GM12872 (cell line): ENCODE data around the gene PPIE.
A peak's percentile ranks its signal among the peaks of the same experiment; 100 is the strongest.

Experiments
- TF ChIP-seq, protein P1 (sequence below): IDR thresholded peaks from 3 replicates; pipeline ENCODE4 v1.5.1; 2011; ENCODE audit warnings: low read depth, mild to moderate bottlenecking, low read length, moderate library complexity; ENCODE audit not compliant: insufficient read depth

Gene PPIE

DNA sequence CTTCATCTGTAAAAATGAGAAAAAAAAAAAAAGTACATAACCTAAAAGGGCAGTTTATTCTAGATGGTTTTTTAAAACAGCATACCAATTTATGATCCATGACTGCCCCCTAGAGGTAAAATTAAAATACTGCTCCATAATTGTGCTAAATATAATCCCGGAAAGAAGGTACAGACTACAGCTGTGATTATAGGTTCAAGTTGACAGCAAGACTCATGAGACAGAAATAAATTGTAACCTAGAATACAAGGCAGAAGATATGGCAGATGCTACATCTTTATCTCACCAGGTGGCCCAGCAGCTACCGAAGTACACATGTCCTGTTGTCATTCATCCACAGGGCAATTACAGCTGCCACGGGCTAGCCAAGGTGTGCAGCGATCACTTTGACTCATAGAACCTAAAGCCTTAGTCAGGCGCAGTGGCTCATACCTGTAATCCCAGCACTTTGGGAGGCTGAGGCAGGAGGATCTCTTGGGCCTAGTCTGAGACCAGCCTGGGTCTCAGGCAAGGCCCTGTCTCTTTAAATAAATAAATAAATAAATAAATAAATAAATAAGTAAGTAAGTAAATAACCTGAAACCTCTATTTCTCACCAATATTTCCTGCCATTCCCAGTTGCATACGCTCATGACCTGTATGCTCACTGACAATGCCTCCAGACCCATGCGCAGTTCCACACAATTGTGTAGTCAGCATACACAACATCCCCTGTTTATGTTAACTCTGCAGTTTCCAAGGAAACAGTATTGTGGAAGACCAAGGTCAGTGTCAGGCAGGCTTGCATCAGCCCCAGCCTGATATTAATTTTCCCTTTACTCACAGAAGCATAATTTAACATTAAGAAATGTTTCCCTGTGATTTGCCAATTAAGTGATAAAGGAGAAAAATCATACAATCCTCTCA, 18.3 kb upstream of the PPIE start:
- TF ChIP-seq, protein P1, sequence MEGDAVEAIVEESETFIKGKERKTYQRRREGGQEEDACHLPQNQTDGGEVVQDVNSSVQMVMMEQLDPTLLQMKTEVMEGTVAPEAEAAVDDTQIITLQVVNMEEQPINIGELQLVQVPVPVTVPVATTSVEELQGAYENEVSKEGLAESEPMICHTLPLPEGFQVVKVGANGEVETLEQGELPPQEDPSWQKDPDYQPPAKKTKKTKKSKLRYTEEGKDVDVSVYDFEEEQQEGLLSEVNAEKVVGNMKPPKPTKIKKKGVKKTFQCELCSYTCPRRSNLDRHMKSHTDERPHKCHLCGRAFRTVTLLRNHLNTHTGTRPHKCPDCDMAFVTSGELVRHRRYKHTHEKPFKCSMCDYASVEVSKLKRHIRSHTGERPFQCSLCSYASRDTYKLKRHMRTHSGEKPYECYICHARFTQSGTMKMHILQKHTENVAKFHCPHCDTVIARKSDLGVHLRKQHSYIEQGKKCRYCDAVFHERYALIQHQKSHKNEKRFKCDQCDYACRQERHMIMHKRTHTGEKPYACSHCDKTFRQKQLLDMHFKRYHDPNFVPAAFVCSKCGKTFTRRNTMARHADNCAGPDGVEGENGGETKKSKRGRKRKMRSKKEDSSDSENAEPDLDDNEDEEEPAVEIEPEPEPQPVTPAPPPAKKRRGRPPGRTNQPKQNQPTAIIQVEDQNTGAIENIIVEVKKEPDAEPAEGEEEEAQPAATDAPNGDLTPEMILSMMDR, result peak; percentile 44; the same call in 1 of the 3 replicates

DNA sequence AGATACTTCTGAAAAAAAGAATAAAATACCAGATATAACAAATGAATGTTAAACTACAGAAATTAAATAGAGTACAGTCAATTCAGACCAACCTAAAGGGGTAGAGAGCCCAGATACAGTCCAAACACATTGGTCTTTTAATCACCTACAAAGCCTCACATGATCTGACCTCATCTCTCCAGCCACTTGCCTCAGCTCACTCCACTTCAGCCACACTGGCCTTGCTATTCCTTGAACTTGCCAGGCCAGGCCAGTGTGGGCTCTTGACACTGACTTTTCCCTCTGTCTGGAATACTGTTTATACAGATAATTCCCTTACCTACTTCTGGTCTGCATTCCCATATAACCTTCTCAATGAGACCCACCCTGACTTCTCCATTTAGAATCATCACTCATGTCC, 17.0 kb upstream of the PPIE start:
- TF ChIP-seq, protein P1, result no peak

DNA sequence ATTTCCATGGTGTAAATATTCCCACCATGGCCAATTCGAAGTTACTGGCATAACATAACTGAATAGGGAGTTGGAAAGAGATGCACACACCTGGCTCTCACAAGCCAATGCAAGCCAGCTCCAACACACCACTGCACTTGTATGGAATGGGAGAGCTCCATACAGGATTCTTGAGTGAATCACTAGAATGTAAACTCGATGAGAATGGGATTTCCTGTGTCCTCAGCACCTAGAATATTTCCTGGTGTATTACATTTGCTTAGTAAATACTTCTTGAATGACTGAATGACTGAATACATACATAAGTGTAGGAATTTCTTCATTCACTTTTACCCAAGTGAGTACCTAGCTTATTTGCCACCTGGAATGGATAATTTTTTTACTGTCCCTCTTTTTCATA, 16.2 kb upstream of the PPIE start:
- TF ChIP-seq, protein P1, result no peak

DNA sequence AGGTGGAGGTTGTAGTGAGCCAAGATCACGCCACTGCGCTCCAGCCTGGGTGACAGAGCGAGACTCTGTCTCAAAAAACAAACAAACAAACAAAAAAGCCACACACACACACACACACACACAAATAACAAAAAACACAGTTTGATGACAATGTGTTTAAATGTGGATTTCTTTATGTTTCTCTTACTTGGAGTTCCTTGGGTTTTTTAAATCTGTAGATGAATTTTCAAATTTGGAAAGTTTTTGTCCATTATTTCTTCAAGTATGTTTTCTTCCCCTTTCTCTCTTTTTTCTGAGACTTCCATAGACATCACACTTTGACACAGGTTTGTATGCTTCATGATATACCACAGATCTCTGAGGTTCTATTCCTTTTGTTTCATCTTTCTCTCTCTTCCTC, 12.1 kb upstream of the PPIE start:
- TF ChIP-seq, protein P1, result no peak

DNA sequence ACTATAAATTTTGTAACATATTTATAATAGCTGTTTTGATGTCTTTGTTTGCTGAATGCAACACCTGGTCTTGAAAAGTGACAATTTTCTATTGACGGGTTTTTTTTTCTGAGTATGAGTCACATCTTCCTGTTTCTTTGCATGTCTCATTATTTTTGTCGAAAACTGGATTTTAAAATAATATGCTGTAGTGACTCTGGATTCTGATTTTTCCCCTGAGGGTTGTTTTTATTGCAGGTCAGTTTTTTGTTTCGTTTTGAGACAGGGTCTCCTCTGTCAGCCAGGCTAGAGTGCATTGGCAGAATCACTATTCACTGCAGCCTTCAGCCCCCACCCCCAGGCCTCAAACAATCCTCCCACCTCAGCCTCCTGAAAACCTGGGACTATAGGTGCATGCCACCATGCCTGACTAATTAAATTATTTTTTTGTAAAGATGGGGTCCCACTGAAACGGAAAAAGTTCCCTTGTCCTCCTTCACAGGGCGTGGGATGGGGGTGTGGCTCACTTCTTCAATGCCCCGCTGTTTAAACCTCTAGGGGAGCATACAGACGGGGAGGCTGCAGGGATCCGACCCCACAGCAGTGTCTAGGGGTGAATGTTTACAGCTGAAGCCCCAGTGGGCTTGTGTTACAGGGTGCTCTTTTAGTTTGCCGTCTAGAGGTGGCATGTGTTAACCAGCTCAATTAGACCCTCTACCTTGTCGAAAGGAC, 11.3 kb upstream of the PPIE start:
- TF ChIP-seq, protein P1, result no peak

DNA sequence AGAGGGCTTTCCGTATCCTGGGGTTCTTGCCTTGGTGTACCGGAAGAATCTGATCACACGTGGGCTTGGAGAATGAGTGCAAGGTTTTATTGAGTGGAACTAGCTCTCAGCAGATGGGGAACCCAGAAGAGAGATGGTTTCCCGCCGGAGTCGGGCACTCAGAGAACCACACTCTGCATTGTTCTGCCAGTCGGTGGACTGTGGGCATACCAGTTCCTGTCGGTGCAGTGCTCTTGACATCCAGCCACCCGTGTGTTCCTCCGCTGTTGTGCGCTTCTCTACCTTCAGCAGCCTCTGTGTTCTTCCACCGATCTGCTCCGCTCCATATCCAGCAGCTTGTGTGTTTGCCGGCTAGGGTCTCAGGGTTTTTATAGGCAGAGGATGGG, 10.8 kb upstream of the PPIE start:
- TF ChIP-seq, protein P1, result no peak

DNA sequence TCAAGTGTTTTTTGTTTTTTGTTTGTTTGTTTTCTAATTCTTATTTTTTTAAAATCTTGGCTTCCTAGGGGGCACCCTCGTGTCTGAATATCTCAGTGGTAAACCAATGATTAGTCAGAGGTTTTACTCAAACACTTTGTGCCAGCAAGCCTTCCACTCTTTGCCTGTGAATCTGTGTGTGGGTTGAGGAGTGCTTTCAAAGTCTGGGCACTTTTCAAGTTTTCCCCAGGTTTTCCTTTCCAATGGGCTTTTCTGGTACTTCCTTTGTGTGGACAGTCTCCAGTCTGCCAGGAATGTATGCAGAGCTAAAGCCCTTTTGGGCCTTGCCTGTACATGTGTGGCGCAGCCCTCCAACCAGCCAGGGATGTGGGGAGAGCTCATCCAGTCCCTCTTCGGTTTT, 9.7 kb upstream of the PPIE start:
- TF ChIP-seq, protein P1, result no peak
